ENCODE results near the gene GOLGA6D. TPM values are rescaled to one million over a fixed set of nuclear protein-coding genes. Genes with fewer than 3 reads are reported as not detected.
"Not testable (repeated sequence)": the region's sequence is repeated elsewhere in the genome, so short reads cannot be mapped to it uniquely, and the experiment has no call there.

Gene GOLGA6D
- total and polyA plus RNA-seq, 2 of the 8 experiments (the other 6 are each of a cell fraction or from before 2014, with no cell fraction given) = 0.27 to 0.69 TPM

- H3K23ac ChIP-seq (ENCODE audit: insufficient read length); H3K79me2 ChIP-seq (ENCODE audit: control insufficient read depth in 1 of 2, insufficient read depth in 2 of 2, low read length in 2 of 2); H3K18ac ChIP-seq (ENCODE audit: extremely low read depth, low read length); H3K4me1 ChIP-seq (replicated peaks in 1 of 4; ENCODE audit: control insufficient read depth in 3 of 4, insufficient read depth in 4 of 4, low read length in 3 of 4); H4K5ac ChIP-seq (ENCODE audit: insufficient read length, low read depth, low read length); H3K27ac ChIP-seq (ENCODE audit: low read depth, low read length); H4K8ac ChIP-seq (ENCODE audit: extremely low read depth, insufficient read depth, low read length); H2BK15ac ChIP-seq (ENCODE audit: low read length); H3K4ac ChIP-seq (replicated peaks; ENCODE audit: insufficient read length, low read depth, low read length); H2AK5ac ChIP-seq (ENCODE audit: low read depth, low read length); H3K27me3 ChIP-seq (replicated peaks in 1 of 4; ENCODE audit: control insufficient read depth in 3 of 4, extremely low read depth in 1 of 4, insufficient read depth in 3 of 4, low read length in 3 of 4); H3K9ac ChIP-seq (replicated peaks in 1 of 4; ENCODE audit: extremely low read depth in 1 of 4, low read depth in 3 of 4, low read length in 3 of 4); H4K20me1 ChIP-seq (replicated peaks in 1 of 2; ENCODE audit: control insufficient read depth in 1 of 2, insufficient read depth in 2 of 2, low read length in 2 of 2); H3K4me3 ChIP-seq (ENCODE audit: extremely low read depth in 1 of 4, insufficient read depth in 2 of 4, low read depth in 3 of 4, low read length in 4 of 4); CTCF ChIA-PET (ENCODE audit: partially characterized antibody); H2BK12ac ChIP-seq (ENCODE audit: low read depth, low read length); H3K36me3 ChIP-seq (ENCODE audit: control insufficient read depth in 2 of 4, insufficient read depth in 4 of 4, low read length in 3 of 4); H2BK20ac ChIP-seq (ENCODE audit: low read length); H3K14ac ChIP-seq (ENCODE audit: insufficient read length); POLR2A ChIA-PET (ENCODE audit: partially characterized antibody); H3K9me3 ChIP-seq (ENCODE audit: insufficient read depth in 2 of 2, low read depth in 1 of 2, low read length in 1 of 2); H2BK5ac ChIP-seq (ENCODE audit: low read depth, low read length); H3K56ac ChIP-seq (replicated peaks; ENCODE audit: insufficient read length, low read depth, low read length); H3K23me2 ChIP-seq (ENCODE audit: low read depth, low read length); H2BK120ac ChIP-seq (replicated peaks; ENCODE audit: low read depth, low read length); DNase-seq (ENCODE audit: low read depth in 1 of 2, low spot score in 2 of 2); H3K4me2 ChIP-seq (ENCODE audit: insufficient read depth in 1 of 2, low read depth in 2 of 2, low read length in 2 of 2); H4K91ac ChIP-seq (replicated peaks; ENCODE audit: insufficient read length, low read length); FAIRE-seq; H3K79me1 ChIP-seq (ENCODE audit: low read depth, low read length); H2AFZ ChIP-seq (ENCODE audit: low read length): not testable (repeated sequence)
- 100% methylated on average over 1 of the region's 1 CpG; no CpG with 5 or more reads in 1 of the 2 experiments for WGBS, 2 experiments (ENCODE audit: extremely low coverage in 1 of 2, insufficient coverage in 1 of 2, insufficient read length in 1 of 2, insufficient replicate concordance in 2 of 2, low coverage in 1 of 2, low lambda C conversion rate in 2 of 2, missing lambda C conversion rate in 1 of 2)
Observed at GRCh38 chr15:75312548-75312947, 29.9 kb downstream of the GOLGA6D start.

All from H1 (cell line).